HepG2 (cell line): ENCODE data around the gene PRR11. TPM values are rescaled to one million over a fixed set of nuclear protein-coding genes. Genes with fewer than 3 reads are reported as not detected.

Source experiments
- ESRRA ChIP-seq: sonication (generic); formaldehyde crosslinking; IDR thresholded peaks from 2 replicates; pipeline ENCODE4 v1.5.1; 2020; ENCODE audit warnings: mild to moderate bottlenecking, low read depth, missing genetic modification reagents
- GATAD2A ChIP-seq: IDR thresholded peaks from 2 replicates; pipeline ENCODE4 v1.6.1; 2016
- GFI1 ChIP-seq: sonication (generic); formaldehyde crosslinking; IDR thresholded peaks from 2 replicates; pipeline ENCODE4 v1.5.0; 2020; ENCODE audit warnings: missing genetic modification reagents, mild to moderate bottlenecking, borderline replicate concordance
- GMEB1 ChIP-seq: sonication (generic); formaldehyde crosslinking; IDR thresholded peaks from 2 replicates; pipeline ENCODE4 v1.5.1; 2020; ENCODE audit warnings: missing genetic modification reagents, mild to moderate bottlenecking, borderline replicate concordance
- LBX2 ChIP-seq: sonication (generic); formaldehyde crosslinking; IDR thresholded peaks from 2 replicates; pipeline ENCODE4 v1.5.0; 2020; ENCODE audit warnings: missing genetic modification reagents, mild to moderate bottlenecking, borderline replicate concordance
- ONECUT2 ChIP-seq: sonication (generic); formaldehyde crosslinking; IDR thresholded peaks from 2 replicates; pipeline ENCODE4 v1.4.0; 2020; ENCODE audit warnings: missing genetic modification reagents
- RBFOX2 ChIP-seq: fragments of 200-400 bp; formaldehyde crosslinking; IDR thresholded peaks from 2 replicates; pipeline ENCODE4 v1.6.1; 2017; ENCODE audit warnings: low read depth, mild to moderate bottlenecking, low read length
- RXRB ChIP-seq: IDR thresholded peaks from 2 replicates; pipeline ENCODE4 v1.6.1; 2016; ENCODE audit warnings: borderline replicate concordance, missing genetic modification reagents, missing compliant biosample characterization
- SMARCC2 ChIP-seq: fragments of 450-650 bp; IDR thresholded peaks from 2 replicates; pipeline ENCODE4 v1.6.1; 2017; ENCODE audit warnings: antibody characterized with exemption, mild to moderate bottlenecking
- SOX13 ChIP-seq, 3 experiments: fragments of 450-650 bp in 1 of 3; sonication (generic) in 1 of 3; formaldehyde crosslinking in 1 of 3; IDR thresholded peaks in 2 of 3; conservative IDR thresholded peaks in 1 of 3; 2 replicates each; pipeline versions ENCODE4 v1.5.0 to v1.6.1; 2016 to 2020; ENCODE audit warnings: antibody characterized with exemption in 1 of 3, mild to moderate bottlenecking in 1 of 3, missing compliant biosample characterization in 1 of 3, missing genetic modification reagents in 1 of 3, moderate library complexity in 1 of 3
- SYNCRIP ChIP-seq: fragments of 200-400 bp; formaldehyde crosslinking; IDR thresholded peaks from 2 replicates; pipeline ENCODE4 v1.6.1; 2018; ENCODE audit warnings: mild to moderate bottlenecking, low read depth, low read length; ENCODE audit not compliant: insufficient read depth
- TOPORS ChIP-seq: sonication (generic); formaldehyde crosslinking; IDR thresholded peaks from 2 replicates; pipeline ENCODE4 v1.8.0; 2023; ENCODE audit warnings: mild to moderate bottlenecking, missing genetic modification reagents
- U2AF2 ChIP-seq: fragments of 200-400 bp; formaldehyde crosslinking; IDR thresholded peaks from 2 replicates; pipeline ENCODE4 v1.6.1; 2017; ENCODE audit warnings: low read depth, mild to moderate bottlenecking, low read length
- ZBTB34 ChIP-seq: sonication (generic); formaldehyde crosslinking; IDR thresholded peaks from 2 replicates; pipeline ENCODE4 v1.8.0; 2022; ENCODE audit warnings: mild to moderate bottlenecking, missing genetic modification reagents
- ZBTB7B ChIP-seq: sonication (generic); formaldehyde crosslinking; IDR thresholded peaks from 2 replicates; pipeline ENCODE4 v1.4.0; 2020; ENCODE audit warnings: missing genetic modification reagents
- ZC3H13 ChIP-seq: sonication (generic); formaldehyde crosslinking; IDR thresholded peaks from 2 replicates; pipeline ENCODE4 v1.8.1; 2023; ENCODE audit warnings: mild to moderate bottlenecking, missing genetic modification reagents, moderate library complexity
- ZMAT3 ChIP-seq: sonication (generic); formaldehyde crosslinking; conservative IDR thresholded peaks from 2 replicates; pipeline ENCODE4 v1.7.0; 2021; ENCODE audit warnings: missing genetic modification reagents
- ZNF124 ChIP-seq: sonication (generic); formaldehyde crosslinking; IDR thresholded peaks from 2 replicates; pipeline ENCODE4 v1.4.0; 2020; ENCODE audit warnings: missing genetic modification reagents
- ZNF275 ChIP-seq: sonication (generic); formaldehyde crosslinking; IDR thresholded peaks from 2 replicates; pipeline ENCODE4 v1.8.0; 2022; ENCODE audit warnings: missing genetic modification reagents, mild to moderate bottlenecking, inconsistent platforms, borderline replicate concordance
- ZNF3 ChIP-seq: IDR thresholded peaks from 2 replicates; pipeline ENCODE4 v1.7.0; 2017; ENCODE audit warnings: inconsistent platforms
- ZNF512B ChIP-seq: sonication (generic); formaldehyde crosslinking; IDR thresholded peaks from 2 replicates; pipeline ENCODE4 v1.5.1; 2020; ENCODE audit warnings: missing genetic modification reagents, mild to moderate bottlenecking, borderline replicate concordance
- ZNF589 ChIP-seq: sonication (generic); formaldehyde crosslinking; conservative IDR thresholded peaks from 2 replicates; pipeline ENCODE4 v1.8.0; 2022; ENCODE audit warnings: mild to moderate bottlenecking, moderate library complexity, missing genetic modification reagents
- polyA plus RNA-seq, 8 experiments: library from polyadenylated mRNA; depleted of rRNA in 3 of 8; stranded (reverse) in 7 of 8; unstranded in 1 of 8; fragments of >200 nt; fragmentation: Illumina TruSeq in 4 of 8; extraction: Trizol in 4 of 8; gene quantifications; 2 replicates each; pipeline versions ENCODE4 v1.2.1 to v1.2.3, GENCODE V29; 2011 to 2016; ENCODE audit warnings: low read depth in 4 of 8, missing spikeins in 1 of 8, mixed read lengths in 1 of 8; ENCODE audit not compliant: insufficient read depth in 1 of 8
- total RNA-seq, 5 experiments: library from RNA; depleted of rRNA; stranded (reverse); fragments of >200 nt; fragmentation: Illumina TruSeq; extraction: Trizol; gene quantifications; 2 replicates each; pipeline ENCODE4 v1.2.3, GENCODE V29; 2016; ENCODE audit warnings: low read depth in 1 of 5

Gene PRR11
- total and polyA plus RNA-seq, 2 of the 13 experiments (the other 11 are each of a cell fraction or from before 2014, with no cell fraction given) = 35.7 to 39.2 TPM

GRCh38 chr17:59155439-59156177 is at the start of gene PRR11 (continued):
- TF ChIP-seq ZNF275 = no peak
- TF ChIP-seq GATAD2A (CRISPR knock-in tag) = no peak
- no peak for TF ChIP-seq SMARCC2
- TF ChIP-seq ONECUT2 (CRISPR knock-in tag) = no peak
- TF ChIP-seq ZNF512B (CRISPR knock-in tag) = no peak
- no peak for TF ChIP-seq GFI1 (CRISPR knock-in tag)
- no peak for TF ChIP-seq RBFOX2
- TF ChIP-seq U2AF2 = no peak
- TF ChIP-seq LBX2 (CRISPR knock-in tag) = no peak
- TF ChIP-seq ZMAT3 (CRISPR knock-in tag) = no peak
- TF ChIP-seq ZC3H13 (CRISPR knock-in tag) = 0 out of 2 replicates have a peak, but pooled peaks have one; percentile 88
- no peak; the same call in 1 of the 2 replicates for TF ChIP-seq RXRB (CRISPR knock-in tag)
- TF ChIP-seq TOPORS (CRISPR knock-in tag) = peak; percentile 12; the same call in 1 of the 2 replicates
- no peak for TF ChIP-seq ZNF3 (CRISPR knock-in tag)
- no peak for TF ChIP-seq ZNF124 (CRISPR knock-in tag)
- no peak for TF ChIP-seq SOX13 (IDR thresholded peaks at IDR 0.05)
- TF ChIP-seq SOX13 (CRISPR knock-in tag; conservative IDR thresholded peaks at IDR 0.05 in 1 of 2, IDR thresholded peaks at IDR 0.05 in 1 of 2) = no peak
- no peak; the same call in 1 of the 2 replicates for TF ChIP-seq ZNF589
- no peak; the same call in 1 of the 2 replicates for TF ChIP-seq ZBTB34
- no peak for TF ChIP-seq GMEB1 (CRISPR knock-in tag)
- TF ChIP-seq SYNCRIP = no peak
- no peak for TF ChIP-seq ZBTB7B (CRISPR knock-in tag)
- TF ChIP-seq ESRRA (CRISPR knock-in tag) = no peak
